Dendritic cell treated with granulocyte-macrophage colony-stimulating factor and Interleukin-4, amounts not matched to agents 40 ng/mL and 50 ng/mL, for 4 days (primary cell): ENCODE results near the gene HLA-C.
A peak's percentile ranks its signal among the peaks of the same experiment; 100 is the strongest.

Experiments used
- H3K27ac Mint-ChIP-seq: one replicate; pipeline ENCODE4 v1.8.0; 2022; ENCODE audit warnings: mild to moderate bottlenecking, mixed read lengths
- H3K27me3 Mint-ChIP-seq: one replicate; pipeline ENCODE4 v1.8.0; 2022; ENCODE audit warnings: mild to moderate bottlenecking, mixed read lengths
- H3K36me3 Mint-ChIP-seq: one replicate; pipeline ENCODE4 v1.8.0; 2022; ENCODE audit warnings: low read depth, mixed read lengths
- H3K4me1 Mint-ChIP-seq: one replicate; pipeline ENCODE4 v1.8.0; 2022; ENCODE audit warnings: low read depth, mixed read lengths
- H3K4me3 Mint-ChIP-seq: one replicate; pipeline ENCODE4 v1.8.0; 2022; ENCODE audit warnings: mild to moderate bottlenecking, moderate library complexity, mixed read lengths
- H3K9me3 Mint-ChIP-seq: one replicate; pipeline ENCODE4 v1.8.0; 2022; ENCODE audit warnings: mixed read lengths
- intact Hi-C: fragments of 100-400 bp; cut with micrococcal nuclease; formaldehyde crosslinking; loops from one replicate; pipeline ENCODE4 v1.15.0; 2022

Gene HLA-C

GRCh38 chr6:31271641-31272357 is at the start of gene HLA-C:
Gene HLA-C (minus strand): TSS chr6:31272092. CDS start chr6:31272071, 21 bp downstream.
- Mint-ChIP-seq H3K36me3 (peaks cover 42% of the 10 kb centered on the region), H3K27ac (peak within 1 kb of the TSS; percentile 90), H3K4me1 (peaks cover 55% of the 10 kb centered on the region), H3K9me3 (no peaks in the 10 kb centered on the region), H3K4me3 (peak within 1 kb of the TSS; percentile 94), H3K27me3 (peaks cover 14% of the 10 kb centered on the region)
- intact Hi-C loops: loop anchor here (1.0 to 5.0 kb wide), 3 partner anchors 54 to 96 kb away; no protein-coding TSS in a partner anchor

DNA sequence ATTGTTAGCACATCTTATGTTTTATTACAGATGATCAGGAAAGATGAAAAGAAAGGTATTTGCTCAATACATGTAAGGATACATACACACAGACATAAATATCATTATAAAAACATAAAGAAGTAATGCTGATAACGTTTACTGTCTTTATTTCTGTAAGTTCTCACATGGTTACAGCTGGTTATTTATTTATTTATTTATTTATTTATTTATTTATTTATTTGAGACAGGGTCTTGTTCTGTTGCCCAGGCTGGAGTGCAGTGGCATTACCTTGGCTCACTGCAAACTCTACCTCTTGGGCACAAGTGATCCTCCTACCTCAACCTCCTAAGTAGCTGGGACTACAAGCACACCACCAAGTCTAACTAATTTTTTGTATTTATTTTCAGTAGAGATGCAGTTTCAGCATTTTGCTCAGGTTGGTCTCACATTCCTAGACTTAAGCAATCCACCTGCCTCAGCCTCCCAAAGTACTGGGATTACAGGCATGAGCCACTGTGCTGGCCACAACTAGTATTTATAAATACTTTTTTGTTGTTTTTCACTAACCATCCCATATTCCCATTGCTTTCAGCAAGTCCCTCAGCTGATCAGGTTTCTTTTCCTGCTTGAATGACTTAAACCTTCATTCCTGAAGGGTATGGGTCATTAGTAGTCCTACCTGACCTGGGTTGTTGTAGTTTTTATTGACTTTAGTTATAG is 49.3 kb upstream of the HLA-C start:
- Mint-ChIP-seq H3K4me1 (no peaks in the 10 kb centered on the region), H3K27ac (no peak overlapping the region), H3K27me3 (peaks cover 36% of the 10 kb centered on the region), H3K9me3 (peaks cover 14% of the 10 kb centered on the region), H3K4me3 (no peak overlapping the region), H3K36me3 (no peaks in the 10 kb centered on the region)
- intact Hi-C loops: no loop called here

DNA sequence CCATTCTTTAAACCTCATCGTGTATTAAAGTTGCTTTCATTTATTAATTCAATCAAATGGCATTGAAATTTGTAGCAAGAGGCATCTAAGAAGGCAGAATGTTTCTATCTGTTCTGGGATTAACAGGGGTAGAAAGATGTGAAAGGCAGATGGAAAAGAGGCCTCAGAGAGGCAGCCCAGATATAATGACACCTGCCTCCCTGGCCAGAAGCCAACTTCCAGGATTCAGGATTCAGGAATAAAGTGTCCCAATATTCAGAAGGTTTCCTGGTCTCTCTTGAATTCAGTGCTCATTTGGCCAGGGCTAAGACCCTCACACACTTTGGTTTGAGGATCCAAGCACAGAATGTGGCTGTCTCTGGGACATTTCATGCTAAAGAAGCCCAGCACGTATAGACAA is 45.1 kb upstream of the HLA-C start:
- H3K36me3 Mint-ChIP-seq: no peaks in the 10 kb centered on the region
- H3K27me3 Mint-ChIP-seq: peaks cover 30% of the 10 kb centered on the region
- no peak overlapping the region for H3K4me3 Mint-ChIP-seq
- H3K4me1 Mint-ChIP-seq: no peaks in the 10 kb centered on the region
- intact Hi-C loops: no loop called here
- no peak overlapping the region for H3K27ac Mint-ChIP-seq
- no peaks in the 10 kb centered on the region for H3K9me3 Mint-ChIP-seq

DNA sequence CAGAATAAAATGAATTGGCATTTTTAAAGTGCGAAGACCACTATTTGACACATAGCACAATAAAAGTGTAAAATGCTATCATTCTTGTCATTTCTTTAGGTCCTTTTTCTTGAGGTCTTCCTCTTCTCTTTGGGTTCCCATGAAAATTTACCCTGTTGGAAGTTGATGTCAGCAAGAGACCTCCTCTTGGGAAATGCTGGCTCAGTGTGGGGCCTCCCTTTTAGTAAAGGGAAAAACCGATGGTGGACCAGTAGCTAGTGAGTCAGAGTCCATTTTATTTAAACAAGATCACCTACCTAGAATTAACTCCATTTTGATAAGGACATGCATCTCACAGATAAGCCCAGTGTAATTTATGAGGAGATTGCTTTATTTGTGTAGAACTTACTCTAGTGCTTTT is 37.7 kb upstream of the HLA-C start:
- Mint-ChIP-seq H3K4me1 (peaks cover 15% of the 10 kb centered on the region), H3K9me3 (no peaks in the 10 kb centered on the region), H3K27ac (no peak overlapping the region), H3K4me3 (no peak overlapping the region), H3K36me3 (no peaks in the 10 kb centered on the region), H3K27me3 (peaks cover 48% of the 10 kb centered on the region)
- intact Hi-C loops: no loop called here

DNA sequence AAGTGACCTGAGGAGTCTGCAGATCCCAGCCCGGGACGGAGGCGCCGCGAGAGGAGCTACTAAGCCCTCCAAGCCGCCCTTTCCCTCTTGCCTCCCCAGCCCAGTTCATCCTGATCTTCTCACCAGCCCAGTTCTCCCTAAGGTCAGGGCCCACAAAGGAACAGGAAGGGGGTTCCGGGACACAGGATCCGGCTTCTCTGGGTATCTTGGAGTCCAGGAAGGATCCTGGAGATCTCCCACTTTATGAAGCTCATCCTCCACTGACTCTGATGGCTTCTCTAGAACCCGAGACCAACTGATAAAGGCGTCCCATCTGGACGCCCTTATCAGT is 36.9 kb upstream of the HLA-C start:
- intact Hi-C loops: no loop called here
- Mint-ChIP-seq H3K9me3 (no peaks in the 10 kb centered on the region), H3K27me3 (peaks cover 48% of the 10 kb centered on the region), H3K36me3 (no peaks in the 10 kb centered on the region), H3K4me1 (peaks cover 15% of the 10 kb centered on the region), H3K4me3 (peak overlapping the region; percentile 66), H3K27ac (no peak overlapping the region)

- Mint-ChIP-seq H3K27ac (no peak overlapping the region), H3K4me1 (peaks cover 15% of the 10 kb centered on the region), H3K4me3 (peak overlapping the region; percentile 66), H3K9me3 (no peaks in the 10 kb centered on the region), H3K27me3 (peaks cover 54% of the 10 kb centered on the region), H3K36me3 (no peaks in the 10 kb centered on the region)
- intact Hi-C loops: no loop called here
Measured at GRCh38 chr6:31308050-31308844, 36.4 kb upstream of the HLA-C start.

DNA sequence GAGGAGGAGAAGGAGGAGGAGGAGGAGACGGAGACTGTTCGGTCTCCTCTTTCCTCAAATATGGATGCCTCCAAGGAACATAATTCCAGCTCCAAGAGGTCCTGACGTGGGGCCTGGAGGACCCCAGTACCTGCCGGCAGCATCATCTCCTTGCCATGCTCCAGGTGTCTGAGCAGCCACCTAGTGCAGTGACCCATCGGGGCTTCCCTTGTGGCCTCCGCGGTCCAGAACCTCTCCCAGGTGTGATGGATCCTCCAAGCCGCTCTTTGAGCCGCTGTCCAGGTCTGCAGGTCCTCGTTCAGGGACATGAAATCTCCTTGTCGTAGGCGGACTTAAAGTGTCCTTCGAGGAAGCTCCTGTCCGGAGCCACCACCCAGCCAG is 35.8 kb upstream of the HLA-C start:
- Mint-ChIP-seq H3K4me1 (peaks cover 15% of the 10 kb centered on the region), H3K4me3 (no peak overlapping the region), H3K36me3 (no peaks in the 10 kb centered on the region), H3K27me3 (peaks cover 56% of the 10 kb centered on the region), H3K27ac (no peak overlapping the region), H3K9me3 (no peaks in the 10 kb centered on the region)
- intact Hi-C loops: no loop called here

DNA sequence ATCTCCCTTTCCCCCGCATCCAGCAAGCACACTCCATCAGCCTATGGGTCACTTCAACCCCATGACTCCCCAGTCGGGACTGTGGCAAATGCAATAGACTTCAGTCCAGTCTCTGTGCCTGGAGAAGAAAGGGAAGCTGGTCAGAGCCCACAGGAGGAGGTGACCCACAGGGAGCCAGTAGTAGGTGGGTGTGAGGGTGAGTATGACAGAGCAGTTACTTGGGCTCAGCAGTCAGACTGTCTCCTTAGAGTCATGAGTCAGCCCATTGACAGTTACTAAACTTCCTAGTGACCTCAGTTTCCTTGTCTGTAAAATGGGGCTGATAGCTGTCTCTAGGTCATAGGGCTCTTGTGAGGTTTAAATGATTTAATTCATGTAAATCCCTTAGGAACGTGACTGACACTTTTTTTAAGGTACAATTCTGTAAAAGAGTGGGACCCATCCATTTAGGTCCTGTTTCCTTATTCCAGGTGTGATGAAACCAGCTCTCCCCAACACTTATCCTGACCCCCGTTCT is 33.9 kb upstream of the HLA-C start:
- intact Hi-C loops: no loop called here
- H3K27ac Mint-ChIP-seq: no peak overlapping the region
- H3K4me3 Mint-ChIP-seq: no peak overlapping the region
- H3K9me3 Mint-ChIP-seq: no peaks in the 10 kb centered on the region
- H3K27me3 Mint-ChIP-seq: peaks cover 58% of the 10 kb centered on the region
- no peaks in the 10 kb centered on the region for H3K36me3 Mint-ChIP-seq
- H3K4me1 Mint-ChIP-seq: peaks cover 15% of the 10 kb centered on the region

DNA sequence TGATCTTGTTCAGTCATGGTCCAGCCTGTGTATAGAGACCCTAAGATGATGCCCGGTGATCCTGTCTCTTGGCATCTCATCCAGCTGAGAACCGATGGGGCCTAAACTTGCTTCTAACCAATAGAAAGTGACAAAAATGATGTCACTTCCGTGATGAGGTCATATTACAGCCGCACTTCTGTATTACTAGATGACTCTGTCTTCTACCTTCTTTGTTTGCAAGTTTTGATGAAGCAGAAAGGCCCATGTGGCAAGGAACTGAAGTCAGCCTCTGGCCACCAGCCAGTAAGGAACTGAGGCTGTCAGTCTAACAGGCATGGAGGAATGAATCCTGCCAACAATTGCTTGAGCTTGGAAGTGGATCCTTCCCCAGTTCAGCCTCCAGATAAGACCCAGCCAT is 32.8 kb upstream of the HLA-C start:
- Mint-ChIP-seq H3K36me3 (no peaks in the 10 kb centered on the region), H3K27me3 (peaks cover 55% of the 10 kb centered on the region), H3K4me3 (no peak overlapping the region), H3K4me1 (peaks cover 15% of the 10 kb centered on the region), H3K9me3 (no peaks in the 10 kb centered on the region), H3K27ac (no peak overlapping the region)
- intact Hi-C loops: no loop called here

GRCh38 chr6:31300797-31301196 is 28.9 kb upstream of the HLA-C start:
- H3K4me1 Mint-ChIP-seq: peaks cover 9% of the 10 kb centered on the region
- H3K27ac Mint-ChIP-seq: no peak overlapping the region
- peaks cover 8% of the 10 kb centered on the region for H3K9me3 Mint-ChIP-seq
- peaks cover 52% of the 10 kb centered on the region for H3K27me3 Mint-ChIP-seq
- no peaks in the 10 kb centered on the region for H3K36me3 Mint-ChIP-seq
- intact Hi-C loops: no loop called here
- no peak overlapping the region for H3K4me3 Mint-ChIP-seq

- intact Hi-C loops: no loop called here
- H3K27ac Mint-ChIP-seq: no peak overlapping the region
Measured at GRCh38 chr6:31299947-31300346, 28.1 kb upstream of the HLA-C start.

DNA sequence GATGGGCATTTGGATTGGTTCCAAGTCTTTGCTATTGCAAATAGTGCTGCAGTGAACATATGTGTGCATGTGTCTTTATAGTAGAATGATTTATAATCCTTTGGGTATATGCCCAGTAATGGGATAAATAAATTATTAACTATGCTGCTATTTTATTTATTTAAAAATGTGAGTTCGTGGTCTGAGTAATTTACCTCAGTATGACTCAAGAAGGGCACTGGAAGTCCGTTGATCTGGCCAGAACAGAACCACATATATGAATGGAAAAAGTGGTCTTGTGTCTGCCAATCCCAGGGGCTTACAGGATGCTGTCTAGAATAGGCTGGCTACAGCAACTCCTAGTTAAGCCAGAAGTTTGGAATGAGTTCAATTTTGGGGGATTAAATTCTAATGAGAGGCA is 27.6 kb upstream of the HLA-C start:
- H3K36me3 Mint-ChIP-seq: no peaks in the 10 kb centered on the region
- H3K4me1 Mint-ChIP-seq: no peaks in the 10 kb centered on the region
- peaks cover 8% of the 10 kb centered on the region for H3K9me3 Mint-ChIP-seq
- intact Hi-C loops: no loop called here
- H3K4me3 Mint-ChIP-seq: no peak overlapping the region
- H3K27me3 Mint-ChIP-seq: peaks cover 54% of the 10 kb centered on the region
- H3K27ac Mint-ChIP-seq: no peak overlapping the region

More at GRCh38 chr6:31299947-31300346, 28.1 kb upstream of the HLA-C start:
- Mint-ChIP-seq H3K9me3 (peaks cover 8% of the 10 kb centered on the region), H3K4me1 (peaks cover under 1% of the 10 kb centered on the region), H3K4me3 (no peak overlapping the region), H3K27me3 (peaks cover 51% of the 10 kb centered on the region), H3K36me3 (no peaks in the 10 kb centered on the region)

DNA sequence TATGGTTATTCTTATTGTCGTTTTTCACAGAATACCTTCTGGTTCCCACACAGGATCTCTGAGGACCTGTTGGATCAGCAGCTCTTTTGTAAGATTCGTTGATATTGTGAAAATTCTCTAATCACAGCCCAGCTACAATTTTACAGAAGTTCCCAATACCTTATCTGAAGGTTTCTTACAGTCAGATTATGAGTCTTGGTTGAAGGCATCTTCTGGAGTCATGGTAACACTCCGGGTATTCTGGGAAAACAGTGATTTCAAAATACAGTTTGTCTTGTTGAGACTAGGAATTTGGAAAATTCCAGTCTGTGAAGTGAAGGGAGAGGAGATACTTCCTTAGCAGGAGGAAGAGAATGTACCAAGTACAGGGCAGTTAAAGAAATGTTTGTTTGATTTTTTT is 22.2 kb upstream of the HLA-C start:
- Mint-ChIP-seq H3K36me3 (no peaks in the 10 kb centered on the region), H3K9me3 (peaks cover 8% of the 10 kb centered on the region), H3K4me1 (no peaks in the 10 kb centered on the region), H3K27me3 (peaks cover 41% of the 10 kb centered on the region), H3K4me3 (no peak overlapping the region), H3K27ac (no peak overlapping the region)
- intact Hi-C loops: no loop called here

- Mint-ChIP-seq H3K27ac (no peak overlapping the region), H3K9me3 (peaks cover 8% of the 10 kb centered on the region)
Measured at GRCh38 chr6:31293343-31293742, 21.5 kb upstream of the HLA-C start.

More at GRCh38 chr6:31293343-31293742, 21.5 kb upstream of the HLA-C start:
- no peak overlapping the region for H3K4me3 Mint-ChIP-seq
- H3K36me3 Mint-ChIP-seq: no peaks in the 10 kb centered on the region
- intact Hi-C loops: no loop called here
- H3K4me1 Mint-ChIP-seq: peaks cover 2% of the 10 kb centered on the region
- peaks cover 36% of the 10 kb centered on the region for H3K27me3 Mint-ChIP-seq
